HEK293 (cell line): ENCODE data around the gene WHRN.

ENCODE experiments used
- CTCF ChIP-seq: fragments of 450-650 bp; formaldehyde crosslinking; IDR thresholded peaks from 2 replicates; pipeline ENCODE4 v1.5.1; 2016; ENCODE audit warnings: missing biosample characterization, missing genetic modification characterization
- YY1 ChIP-seq: fragments of 450-650 bp; formaldehyde crosslinking; IDR thresholded peaks from 2 replicates; pipeline ENCODE4 v1.5.1; 2018; ENCODE audit warnings: missing biosample characterization, missing genetic modification characterization

GRCh38 chr9:114433720-114434255 is 71.5 kb downstream of the WHRN start:
- TF ChIP-seq CTCF (tag by site-specific recombination) (no peak), YY1 (no peak)
